SK-N-SH treated with all-trans-retinoic acid at 6 μM for 48 hours (cell line): ENCODE results near the gene UTS2.

Source experiments
- ATAC-seq: fragments of 200-7000 bp; cut with Tn5 transposase; 3 replicates; pipeline ENCODE4 v1.9.1; 2020; ENCODE audit warnings: mild to moderate bottlenecking, moderate library complexity
- ARNTL ChIP-seq: fragments of 450-650 bp; formaldehyde crosslinking; IDR thresholded peaks from 2 replicates; pipeline ENCODE4 v1.5.0; 2020; ENCODE audit warnings: low read depth, mild to moderate bottlenecking, moderate library complexity, borderline replicate concordance
- BACH2 ChIP-seq: fragments of 250-450 bp; sonication (Bioruptor Pico); IDR thresholded peaks from 2 replicates; pipeline ENCODE4 v1.9.0; 2021; ENCODE audit warnings: mild to moderate bottlenecking, borderline replicate concordance
- ESRRG ChIP-seq: fragments of 250-450 bp; sonication (Bioruptor Pico); IDR thresholded peaks from 2 replicates; pipeline ENCODE4 v1.6.1; 2021; ENCODE audit warnings: mild to moderate bottlenecking
- GLIS3 ChIP-seq: fragments of 250-450 bp; sonication (Bioruptor Pico); IDR thresholded peaks from 2 replicates; pipeline ENCODE4 v1.5.0; 2020; ENCODE audit warnings: mild to moderate bottlenecking, moderate library complexity
- ISL1 ChIP-seq: fragments of 250-450 bp; sonication (Bioruptor Pico); IDR thresholded peaks from 2 replicates; pipeline ENCODE4 v2.1.2; 2022; ENCODE audit warnings: mild to moderate bottlenecking, moderate library complexity
- OSR1 ChIP-seq: fragments of 250-450 bp; sonication (Bioruptor Pico); IDR thresholded peaks from 2 replicates; pipeline ENCODE4 v1.8.0; 2022; ENCODE audit warnings: moderate library complexity, mild to moderate bottlenecking, inconsistent platforms
- PPARA ChIP-seq: fragments of 250-450 bp; sonication (Bioruptor Pico); IDR thresholded peaks from 2 replicates; pipeline ENCODE4 v1.5.0; 2020; ENCODE audit warnings: mild to moderate bottlenecking, borderline replicate concordance
- RARB ChIP-seq: fragments of 250-450 bp; sonication (Bioruptor Pico); IDR thresholded peaks from 2 replicates; pipeline ENCODE4 v1.8.0; 2021; ENCODE audit warnings: mild to moderate bottlenecking, moderate library complexity
- TCF4 ChIP-seq: fragments of 250-450 bp; sonication (Bioruptor Pico); IDR thresholded peaks from 2 replicates; pipeline ENCODE4 v1.8.0; 2021; ENCODE audit warnings: mild to moderate bottlenecking, moderate library complexity, borderline replicate concordance
- TOX ChIP-seq: fragments of 250-450 bp; sonication (Bioruptor Pico); IDR thresholded peaks from 2 replicates; pipeline ENCODE4 v1.8.0; 2021; ENCODE audit warnings: mild to moderate bottlenecking, moderate library complexity, borderline replicate concordance
- ZC3H10 ChIP-seq: fragments of 250-450 bp; sonication (Bioruptor Pico); IDR thresholded peaks from 2 replicates; pipeline ENCODE4 v1.5.1; 2021; ENCODE audit warnings: mild to moderate bottlenecking, moderate library complexity
- ZFP3 ChIP-seq: fragments of 250-450 bp; sonication (Bioruptor Pico); IDR thresholded peaks from 2 replicates; pipeline ENCODE4 v1.5.0; 2020; ENCODE audit warnings: mild to moderate bottlenecking, moderate library complexity
- ZFP30 ChIP-seq: fragments of 450-650 bp; formaldehyde crosslinking; IDR thresholded peaks from 2 replicates; pipeline ENCODE4 v1.5.0; 2022; ENCODE audit warnings: mild to moderate bottlenecking, moderate library complexity
- ZNF565 ChIP-seq: fragments of 450-650 bp; formaldehyde crosslinking; conservative IDR thresholded peaks from 2 replicates; pipeline ENCODE4 v1.5.0; 2020; ENCODE audit warnings: low read depth, mild to moderate bottlenecking, moderate library complexity
- ZNF70 ChIP-seq: fragments of 450-650 bp; formaldehyde crosslinking; IDR thresholded peaks from 2 replicates; pipeline ENCODE4 v1.5.0; 2020; ENCODE audit warnings: mild to moderate bottlenecking, moderate library complexity
- ZNF8 ChIP-seq: fragments of 450-650 bp; formaldehyde crosslinking; IDR thresholded peaks from 2 replicates; pipeline ENCODE4 v1.5.0; 2020; ENCODE audit warnings: mild to moderate bottlenecking, moderate library complexity
- TF ChIP-seq, protein P1 (sequence below): fragments of 250-450 bp; sonication (Bioruptor Pico); IDR thresholded peaks from 2 replicates; pipeline ENCODE4 v1.8.0; 2021; ENCODE audit warnings: low read depth, mild to moderate bottlenecking, moderate library complexity, borderline replicate concordance
- TF ChIP-seq, protein P2 (sequence below): fragments of 250-450 bp; sonication (Bioruptor Pico); IDR thresholded peaks from 2 replicates; pipeline ENCODE4 v1.5.1; 2021; ENCODE audit warnings: mild to moderate bottlenecking, moderate library complexity
- TF ChIP-seq, protein P3 (sequence below): fragments of 250-450 bp; sonication (Bioruptor Pico); IDR thresholded peaks from 2 replicates; pipeline ENCODE4 v1.8.0; 2020; ENCODE audit warnings: mild to moderate bottlenecking, moderate library complexity, borderline replicate concordance
- TF ChIP-seq, protein P4 (sequence below): fragments of 250-450 bp; sonication (Bioruptor Pico); IDR thresholded peaks from 2 replicates; pipeline ENCODE4 v1.5.1; 2020; ENCODE audit warnings: low read depth, mild to moderate bottlenecking, moderate library complexity
- TF ChIP-seq, protein P5 (sequence below): fragments of 250-450 bp; sonication (Bioruptor Pico); IDR thresholded peaks from 2 replicates; pipeline ENCODE4 v1.5.0; 2020; ENCODE audit warnings: mild to moderate bottlenecking, moderate library complexity

UTS2 gene

DNA sequence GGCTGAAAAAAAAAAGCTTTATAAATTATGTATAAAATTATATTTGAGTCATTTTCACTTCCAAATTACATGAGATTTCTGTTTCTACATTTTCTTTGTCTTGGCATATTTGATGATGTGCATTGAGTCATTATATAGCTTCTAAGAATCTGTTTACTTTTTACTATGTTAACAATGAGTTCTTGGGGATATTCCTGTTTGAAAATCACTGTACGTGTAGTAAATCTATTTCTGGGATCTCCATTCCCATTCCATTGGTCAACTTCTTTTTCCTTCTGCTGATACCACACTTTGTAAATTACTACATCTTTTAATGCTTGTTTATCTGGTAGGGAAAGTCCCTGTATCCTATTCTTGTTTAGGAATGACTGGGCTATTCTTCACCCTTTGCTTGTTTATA lies 44.1 kb upstream of the UTS2 start:
- no peak for TF ChIP-seq ZFP3 (CRISPR knock-in tag)
- TF ChIP-seq, all 23 proteins: peak for 0
- ATAC-seq = no peak

DNA sequence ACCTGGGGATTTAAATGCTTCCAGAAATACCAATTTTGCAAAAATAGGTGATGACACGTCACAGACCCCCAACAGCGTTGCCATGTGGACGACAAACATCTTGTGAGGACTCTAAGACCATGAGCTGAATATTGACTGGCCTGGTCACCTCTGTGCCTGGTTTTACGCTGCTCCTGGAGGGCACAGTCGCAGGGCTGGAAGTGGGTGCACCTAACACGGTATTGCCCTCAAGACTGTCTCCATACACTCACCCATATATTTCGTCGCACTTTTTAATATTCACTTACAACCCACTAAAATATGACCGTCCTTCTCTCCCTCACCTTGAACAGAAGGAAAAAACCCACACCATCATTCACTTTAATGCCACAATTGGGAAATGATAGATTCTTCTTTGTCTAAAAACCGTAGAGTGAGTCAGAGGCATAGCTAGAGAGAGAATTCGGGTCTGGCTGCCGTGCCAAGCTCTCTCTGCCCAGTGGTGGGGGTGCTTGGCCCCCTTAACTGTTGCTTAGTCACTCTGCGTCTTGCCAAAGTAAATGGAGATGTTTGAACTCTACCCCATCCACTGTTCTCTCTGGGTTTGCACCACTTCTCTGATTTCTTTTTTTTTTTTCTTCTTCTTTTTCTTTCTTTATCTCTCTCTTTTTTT lies 40.8 kb upstream of the UTS2 start:
- peak; percentile 92 for ATAC-seq

DNA sequence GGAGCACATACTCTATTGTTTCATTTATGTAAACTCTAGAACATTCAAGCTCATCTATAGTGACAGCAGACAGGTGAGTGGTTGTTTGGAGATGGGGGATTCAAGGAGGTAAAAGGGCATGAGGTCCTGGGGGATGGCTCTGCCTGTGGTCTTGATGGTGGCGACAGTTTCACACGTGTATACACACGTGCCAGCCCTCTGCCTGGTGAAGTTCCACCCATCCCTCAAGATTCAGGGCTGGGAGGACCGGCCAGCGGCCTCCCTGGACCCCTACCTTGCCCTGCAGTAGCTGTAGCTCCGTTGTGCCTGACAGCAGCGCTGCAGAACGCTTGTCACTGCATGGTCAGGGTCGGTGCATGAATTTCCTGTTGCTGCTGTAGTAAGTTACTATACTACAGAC lies 38.9 kb upstream of the UTS2 start:
- ATAC-seq = no peak
- TF ChIP-seq, protein P1, sequence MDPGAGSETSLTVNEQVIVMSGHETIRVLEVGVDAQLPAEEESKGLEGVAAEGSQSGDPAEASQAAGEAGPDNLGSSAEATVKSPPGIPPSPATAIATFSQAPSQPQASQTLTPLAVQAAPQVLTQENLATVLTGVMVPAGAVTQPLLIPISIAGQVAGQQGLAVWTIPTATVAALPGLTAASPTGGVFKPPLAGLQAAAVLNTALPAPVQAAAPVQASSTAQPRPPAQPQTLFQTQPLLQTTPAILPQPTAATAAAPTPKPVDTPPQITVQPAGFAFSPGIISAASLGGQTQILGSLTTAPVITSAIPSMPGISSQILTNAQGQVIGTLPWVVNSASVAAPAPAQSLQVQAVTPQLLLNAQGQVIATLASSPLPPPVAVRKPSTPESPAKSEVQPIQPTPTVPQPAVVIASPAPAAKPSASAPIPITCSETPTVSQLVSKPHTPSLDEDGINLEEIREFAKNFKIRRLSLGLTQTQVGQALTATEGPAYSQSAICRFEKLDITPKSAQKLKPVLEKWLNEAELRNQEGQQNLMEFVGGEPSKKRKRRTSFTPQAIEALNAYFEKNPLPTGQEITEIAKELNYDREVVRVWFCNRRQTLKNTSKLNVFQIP (CRISPR knock-in tag) = no peak
- TF ChIP-seq PPARA (CRISPR knock-in tag) (no peak), TOX (CRISPR knock-in tag) (no peak), ZFP30 (CRISPR knock-in tag) (no peak), BACH2 (CRISPR knock-in tag) (no peak), ZNF70 (no peak), ISL1 (no peak), OSR1 (CRISPR knock-in tag) (no peak), ZC3H10 (CRISPR knock-in tag) (no peak), ARNTL (no peak), RARB (no peak), TCF4 (CRISPR knock-in tag) (no peak), ZNF8 (no peak), GLIS3 (CRISPR knock-in tag) (no peak), ESRRG (CRISPR knock-in tag) (no peak)
- TF ChIP-seq, protein P2, sequence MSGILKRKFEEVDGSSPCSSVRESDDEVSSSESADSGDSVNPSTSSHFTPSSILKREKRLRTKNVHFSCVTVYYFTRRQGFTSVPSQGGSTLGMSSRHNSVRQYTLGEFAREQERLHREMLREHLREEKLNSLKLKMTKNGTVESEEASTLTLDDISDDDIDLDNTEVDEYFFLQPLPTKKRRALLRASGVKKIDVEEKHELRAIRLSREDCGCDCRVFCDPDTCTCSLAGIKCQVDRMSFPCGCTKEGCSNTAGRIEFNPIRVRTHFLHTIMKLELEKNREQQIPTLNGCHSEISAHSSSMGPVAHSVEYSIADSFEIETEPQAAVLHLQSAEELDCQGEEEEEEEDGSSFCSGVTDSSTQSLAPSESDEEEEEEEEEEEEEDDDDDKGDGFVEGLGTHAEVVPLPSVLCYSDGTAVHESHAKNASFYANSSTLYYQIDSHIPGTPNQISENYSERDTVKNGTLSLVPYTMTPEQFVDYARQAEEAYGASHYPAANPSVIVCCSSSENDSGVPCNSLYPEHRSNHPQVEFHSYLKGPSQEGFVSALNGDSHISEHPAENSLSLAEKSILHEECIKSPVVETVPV = no peak

More for the DNA sequence above, 40.8 kb upstream of the UTS2 start:
- no peak for TF ChIP-seq PPARA (CRISPR knock-in tag)
- TF ChIP-seq, protein P3, sequence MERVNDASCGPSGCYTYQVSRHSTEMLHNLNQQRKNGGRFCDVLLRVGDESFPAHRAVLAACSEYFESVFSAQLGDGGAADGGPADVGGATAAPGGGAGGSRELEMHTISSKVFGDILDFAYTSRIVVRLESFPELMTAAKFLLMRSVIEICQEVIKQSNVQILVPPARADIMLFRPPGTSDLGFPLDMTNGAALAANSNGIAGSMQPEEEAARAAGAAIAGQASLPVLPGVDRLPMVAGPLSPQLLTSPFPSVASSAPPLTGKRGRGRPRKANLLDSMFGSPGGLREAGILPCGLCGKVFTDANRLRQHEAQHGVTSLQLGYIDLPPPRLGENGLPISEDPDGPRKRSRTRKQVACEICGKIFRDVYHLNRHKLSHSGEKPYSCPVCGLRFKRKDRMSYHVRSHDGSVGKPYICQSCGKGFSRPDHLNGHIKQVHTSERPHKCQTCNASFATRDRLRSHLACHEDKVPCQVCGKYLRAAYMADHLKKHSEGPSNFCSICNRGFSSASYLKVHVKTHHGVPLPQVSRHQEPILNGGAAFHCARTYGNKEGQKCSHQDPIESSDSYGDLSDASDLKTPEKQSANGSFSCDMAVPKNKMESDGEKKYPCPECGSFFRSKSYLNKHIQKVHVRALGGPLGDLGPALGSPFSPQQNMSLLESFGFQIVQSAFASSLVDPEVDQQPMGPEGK (CRISPR knock-in tag) = 0 out of 2 replicates have a peak, but pooled peaks have one; percentile 35

DNA sequence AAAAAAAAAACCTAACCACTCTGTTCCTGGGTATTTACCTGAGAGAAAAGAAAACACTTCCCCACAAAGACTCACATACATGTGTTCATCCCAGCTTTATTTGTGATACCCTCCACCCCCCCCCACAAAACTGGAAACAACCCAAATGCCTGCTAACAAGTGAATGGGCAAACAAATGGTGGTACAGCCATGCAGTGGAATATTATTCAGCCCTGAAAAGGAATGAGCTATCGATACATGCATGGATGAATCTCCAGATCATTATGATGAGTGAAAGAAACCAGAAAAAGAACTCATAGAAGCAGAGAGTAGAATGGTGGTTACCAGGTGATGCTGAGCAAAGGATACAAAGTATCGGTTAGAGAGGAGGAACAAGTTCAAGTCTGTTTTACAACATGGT lies 38.0 kb upstream of the UTS2 start:
- TF ChIP-seq ZNF565 (CRISPR knock-in tag) = no peak
- no peak for TF ChIP-seq ESRRG (CRISPR knock-in tag)
- no peak for TF ChIP-seq ZFP3 (CRISPR knock-in tag)
- TF ChIP-seq, protein P4, sequence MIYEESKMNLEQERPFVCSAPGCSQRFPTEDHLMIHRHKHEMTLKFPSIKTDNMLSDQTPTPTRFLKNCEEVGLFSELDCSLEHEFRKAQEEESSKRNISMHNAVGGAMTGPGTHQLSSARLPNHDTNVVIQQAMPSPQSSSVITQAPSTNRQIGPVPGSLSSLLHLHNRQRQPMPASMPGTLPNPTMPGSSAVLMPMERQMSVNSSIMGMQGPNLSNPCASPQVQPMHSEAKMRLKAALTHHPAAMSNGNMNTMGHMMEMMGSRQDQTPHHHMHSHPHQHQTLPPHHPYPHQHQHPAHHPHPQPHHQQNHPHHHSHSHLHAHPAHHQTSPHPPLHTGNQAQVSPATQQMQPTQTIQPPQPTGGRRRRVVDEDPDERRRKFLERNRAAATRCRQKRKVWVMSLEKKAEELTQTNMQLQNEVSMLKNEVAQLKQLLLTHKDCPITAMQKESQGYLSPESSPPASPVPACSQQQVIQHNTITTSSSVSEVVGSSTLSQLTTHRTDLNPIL (CRISPR knock-in tag) = no peak
- TF ChIP-seq ZNF70 = no peak
- no peak for TF ChIP-seq ARNTL
- TF ChIP-seq ZFP30 (CRISPR knock-in tag) = no peak
- TF ChIP-seq, protein P5, sequence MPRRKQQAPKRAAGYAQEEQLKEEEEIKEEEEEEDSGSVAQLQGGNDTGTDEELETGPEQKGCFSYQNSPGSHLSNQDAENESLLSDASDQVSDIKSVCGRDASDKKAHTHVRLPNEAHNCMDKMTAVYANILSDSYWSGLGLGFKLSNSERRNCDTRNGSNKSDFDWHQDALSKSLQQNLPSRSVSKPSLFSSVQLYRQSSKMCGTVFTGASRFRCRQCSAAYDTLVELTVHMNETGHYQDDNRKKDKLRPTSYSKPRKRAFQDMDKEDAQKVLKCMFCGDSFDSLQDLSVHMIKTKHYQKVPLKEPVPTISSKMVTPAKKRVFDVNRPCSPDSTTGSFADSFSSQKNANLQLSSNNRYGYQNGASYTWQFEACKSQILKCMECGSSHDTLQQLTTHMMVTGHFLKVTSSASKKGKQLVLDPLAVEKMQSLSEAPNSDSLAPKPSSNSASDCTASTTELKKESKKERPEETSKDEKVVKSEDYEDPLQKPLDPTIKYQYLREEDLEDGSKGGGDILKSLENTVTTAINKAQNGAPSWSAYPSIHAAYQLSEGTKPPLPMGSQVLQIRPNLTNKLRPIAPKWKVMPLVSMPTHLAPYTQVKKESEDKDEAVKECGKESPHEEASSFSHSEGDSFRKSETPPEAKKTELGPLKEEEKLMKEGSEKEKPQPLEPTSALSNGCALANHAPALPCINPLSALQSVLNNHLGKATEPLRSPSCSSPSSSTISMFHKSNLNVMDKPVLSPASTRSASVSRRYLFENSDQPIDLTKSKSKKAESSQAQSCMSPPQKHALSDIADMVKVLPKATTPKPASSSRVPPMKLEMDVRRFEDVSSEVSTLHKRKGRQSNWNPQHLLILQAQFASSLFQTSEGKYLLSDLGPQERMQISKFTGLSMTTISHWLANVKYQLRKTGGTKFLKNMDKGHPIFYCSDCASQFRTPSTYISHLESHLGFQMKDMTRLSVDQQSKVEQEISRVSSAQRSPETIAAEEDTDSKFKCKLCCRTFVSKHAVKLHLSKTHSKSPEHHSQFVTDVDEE (CRISPR knock-in tag) = no peak
- ATAC-seq = no peak
